Dorsolateral prefrontal cortex (tissue), 118 donors: Measurements from ENCODE around the gene NR2C2. TPM values are rescaled to one million over a fixed set of nuclear protein-coding genes. Genes with fewer than 3 reads are reported as not detected.

Experiments
- total RNA-seq, 120 experiments: library from RNA; stranded (reverse); gene quantifications; one replicate each; pipeline versions ENCODE4 v1.2.3 to v1.2.4, GENCODE V29; 2022

The NR2C2 gene
- total RNA-seq, 120 experiments from 2014 or later = 55.4 to 85.3 (median 71.6) TPM

Other genes starting within 250 kb of the NR2C2 start
- 10 to 100 TPM in 29 of 120 experiments, 1 to 10 TPM in 91; 3.7 to 22.0 (median 7.6) TPM for gene FGD5, start 128.6 kb upstream of the NR2C2 start, total RNA-seq
- 100 to 1,000 TPM in 5 of 120 experiments, 10 to 100 TPM in 115; 54.3 to 115 (median 83.0) TPM for gene MRPS25, start 117.7 kb downstream of the NR2C2 start, total RNA-seq
- 10 to 100 TPM; 39.4 to 74.3 (median 61.4) TPM for gene RBSN, start 151.6 kb downstream of the NR2C2 start, total RNA-seq